ENCODE results near the gene CLEC1B.

- TF ChIP-seq CTCF (IDR thresholded peaks at IDR 0.05; ENCODE audit: low read depth, low read length) (no peak), EZH2phosphoT487 (IDR thresholded peaks at IDR 0.05; ENCODE audit: low read depth) (no peak)
Measured at GRCh38 chr12:9969673-9970072, 29.2 kb downstream of the CLEC1B start.
